Inferior parietal cortex (tissue), 1 donor: ENCODE data around the gene CFAP46.
"Not testable (repeated sequence)": the region's sequence is repeated elsewhere in the genome, so short reads cannot be mapped to it uniquely, and the experiment has no call there.

ENCODE experiments used
- DNase-seq: peaks from one replicate; pipeline ENCODE4 v3.0.0-alpha.2; 2016; ENCODE audit errors: extremely low spot score

CFAP46 gene

GRCh38 chr10:132945125-132945893, 2.9 kb upstream of the CFAP46 start:
- no peak for DNase-seq

- no peak for DNase-seq
Observed at GRCh38 chr10:132944510-132944909, 2.1 kb upstream of the CFAP46 start.

DNA sequence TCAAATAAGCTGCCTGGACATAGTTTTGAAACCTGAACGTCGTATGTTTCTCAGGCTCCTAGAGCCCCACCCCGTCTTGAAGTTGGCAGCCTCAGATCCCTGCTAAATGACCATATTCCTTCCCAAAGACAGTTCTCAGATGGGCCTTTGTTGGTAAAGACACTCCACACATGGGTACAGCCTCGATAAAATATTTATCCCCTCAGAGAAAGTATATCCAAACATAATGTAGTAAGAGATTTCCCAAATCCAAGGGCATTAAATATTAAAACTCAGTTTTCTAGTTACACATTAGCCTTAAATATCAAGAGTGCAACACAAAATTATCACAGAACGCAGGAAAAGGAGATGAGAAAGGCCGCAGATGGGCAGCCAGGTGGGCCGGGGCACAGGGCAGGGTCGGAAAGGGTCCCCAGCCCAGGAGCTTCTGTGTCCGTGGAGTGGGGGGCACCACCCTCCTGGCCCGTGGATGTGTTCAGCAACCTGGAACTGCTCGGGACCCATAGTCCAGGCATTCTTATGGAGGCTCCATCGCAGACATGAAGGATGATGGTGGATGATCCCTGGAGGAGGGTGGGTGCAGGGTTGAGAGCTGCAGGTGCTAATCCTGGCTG, 1.5 kb upstream of the CFAP46 start:
- DNase-seq, result no peak

- DNase-seq, result no peak
Observed at GRCh38 chr10:132943058-132943790, 854 bp upstream of the CFAP46 start.

DNA sequence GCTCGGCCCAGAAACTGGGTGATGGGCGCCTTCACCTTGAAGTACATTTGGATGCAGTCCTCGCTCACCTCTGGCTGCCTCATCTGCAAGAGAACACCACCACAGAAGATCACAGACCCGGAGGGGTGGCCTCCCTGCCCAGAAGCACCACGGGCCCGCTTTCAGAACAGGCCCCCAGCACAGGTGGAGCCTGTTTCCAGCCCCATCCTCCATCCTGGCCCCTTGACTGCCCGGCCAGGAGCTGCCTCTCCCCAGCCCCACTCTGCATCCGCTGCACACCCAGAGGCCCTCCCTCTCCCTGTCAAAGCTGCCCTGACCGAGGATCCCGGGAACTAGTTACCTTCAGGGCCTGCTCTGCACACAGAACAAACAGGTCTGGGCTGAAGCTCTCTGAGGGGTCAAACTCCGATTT, 724 bp downstream of the CFAP46 start:
- DNase-seq, result no peak

DNA sequence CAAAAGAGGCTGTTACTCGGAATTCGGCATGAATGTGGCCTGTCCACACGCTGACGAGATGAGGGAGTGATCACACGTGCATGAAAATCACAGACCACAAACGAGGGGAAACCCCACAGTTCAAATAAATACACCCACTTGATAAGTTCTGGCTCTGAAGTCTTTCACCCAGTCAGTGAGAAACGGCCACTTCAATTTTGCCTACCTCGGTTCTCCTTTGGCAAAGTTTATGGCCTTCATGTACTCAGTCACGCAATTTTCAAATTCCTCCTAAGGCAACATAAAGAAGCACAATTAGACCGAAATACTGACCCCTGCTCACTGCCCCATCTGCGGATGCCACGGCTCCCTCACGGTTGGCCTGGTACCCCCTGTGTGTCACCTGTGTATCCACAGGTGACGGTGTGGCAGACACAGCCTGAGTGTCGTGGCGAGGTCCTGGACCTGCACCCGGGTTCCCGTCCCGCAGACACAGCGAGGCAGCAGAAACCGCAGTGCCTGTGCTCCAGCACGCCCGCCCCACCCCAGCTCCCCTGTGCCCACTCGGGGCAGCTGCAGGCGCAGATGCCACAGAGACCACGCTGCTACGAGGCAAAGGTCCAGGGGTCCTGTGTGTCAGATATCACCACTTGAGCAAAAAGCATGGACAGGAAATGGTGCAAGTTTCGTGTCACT, 1.4 kb downstream of the CFAP46 start:
- no peak for DNase-seq

DNA sequence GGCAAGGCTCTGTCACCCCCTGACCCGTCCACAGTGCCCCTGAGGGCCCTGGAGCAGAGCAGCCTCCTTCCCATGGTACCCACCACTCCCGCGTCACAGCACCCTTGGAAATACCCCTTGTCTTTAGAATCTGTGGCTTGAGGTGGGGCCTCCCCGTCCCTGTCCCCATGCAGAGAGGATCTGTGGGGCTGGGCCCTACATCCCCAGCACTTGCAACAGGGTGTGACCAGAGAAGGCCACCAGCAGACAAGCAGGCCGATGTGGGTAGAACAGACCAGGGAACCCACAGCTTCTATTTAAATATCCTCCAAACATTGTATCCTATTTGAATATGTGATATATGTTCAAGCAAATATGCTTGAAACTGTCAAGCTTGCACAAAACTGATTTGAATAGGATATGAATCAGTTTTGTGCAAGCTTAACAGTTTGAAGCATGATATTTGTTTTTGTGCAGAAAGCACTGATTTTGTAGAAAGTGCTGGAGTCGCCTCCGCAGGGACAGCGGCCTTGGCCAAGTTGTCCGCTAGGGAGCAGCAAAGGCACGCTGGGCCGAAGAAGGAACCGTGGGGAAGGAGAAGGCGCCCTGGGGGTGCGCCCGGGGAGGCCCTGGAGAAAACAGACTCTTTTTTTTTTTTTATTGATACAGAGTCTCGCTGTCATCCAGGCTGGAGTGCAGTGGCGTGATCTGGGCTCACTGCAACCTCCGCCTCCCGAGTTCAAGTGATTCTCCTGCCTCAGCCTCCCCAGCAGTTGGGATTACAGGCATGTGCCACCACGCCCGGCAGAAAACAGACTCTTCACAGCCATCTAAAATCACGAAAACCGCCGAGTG, 2.2 kb downstream of the CFAP46 start:
- peak; percentile 77 for DNase-seq

GRCh38 chr10:132939378-132939955, 2.9 kb downstream of the CFAP46 start:
- no peak for DNase-seq

DNA sequence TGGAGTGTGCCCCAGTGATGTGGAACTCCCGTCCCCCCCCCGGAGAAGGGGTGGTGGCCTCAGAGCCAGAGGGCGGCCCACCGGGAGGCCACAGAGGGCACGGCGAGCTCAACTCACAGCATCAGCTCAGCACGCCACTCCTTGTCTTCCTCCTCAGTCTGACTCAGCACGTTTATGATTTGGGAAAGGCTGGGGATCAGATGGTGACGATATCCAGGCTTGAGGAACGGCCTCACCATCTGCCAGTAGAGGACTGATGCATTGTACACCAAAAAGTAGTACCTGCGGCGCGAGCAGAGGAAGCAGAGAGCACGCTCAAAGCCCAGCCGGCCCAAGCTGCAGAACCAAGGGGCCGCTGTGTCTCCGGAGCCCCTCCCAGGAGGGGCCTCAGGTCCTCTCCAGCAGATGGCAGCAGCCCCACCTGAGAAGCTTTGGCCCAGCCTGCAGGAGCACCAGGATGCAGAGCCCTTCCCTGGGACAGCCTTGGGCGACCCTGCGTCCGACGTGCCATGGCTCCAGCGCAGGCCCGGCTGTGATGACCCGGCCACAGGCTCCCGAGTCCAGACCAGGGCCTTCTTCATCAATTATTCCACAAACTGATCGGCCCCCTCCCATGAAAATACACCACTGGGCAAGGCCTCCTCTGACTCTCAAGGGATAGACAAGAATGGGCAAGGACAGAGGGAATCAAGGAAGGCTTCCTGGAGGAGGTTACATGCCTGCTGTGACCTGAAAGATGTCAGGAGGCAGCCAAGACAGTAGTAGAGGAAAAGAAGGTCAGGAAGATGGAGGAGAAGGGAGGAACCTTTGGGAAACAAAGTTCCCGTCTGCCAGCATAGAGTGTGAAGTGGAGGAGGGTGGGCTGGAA, 3.7 kb downstream of the CFAP46 start:
- no peak for DNase-seq

DNA sequence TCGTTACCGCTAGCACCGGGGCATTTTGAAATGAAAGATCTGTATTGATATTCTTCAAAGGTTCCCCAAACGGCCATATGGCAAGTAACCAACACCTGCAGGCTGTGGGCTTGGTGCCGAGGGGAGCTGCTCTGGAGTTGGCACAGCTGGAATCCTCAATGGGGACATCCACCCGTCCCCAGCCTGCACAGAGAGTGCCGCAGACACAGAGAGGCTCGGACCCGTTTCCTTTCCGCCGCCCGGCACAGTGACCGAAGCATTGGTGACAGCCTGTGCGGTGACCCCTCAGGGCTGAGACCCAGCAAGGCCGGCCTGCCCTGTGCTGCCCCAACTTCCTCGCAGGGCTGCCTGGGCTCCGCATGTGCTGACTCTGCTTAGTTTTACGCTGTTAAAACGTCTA, 4.5 kb downstream of the CFAP46 start:
- no peak for DNase-seq

DNA sequence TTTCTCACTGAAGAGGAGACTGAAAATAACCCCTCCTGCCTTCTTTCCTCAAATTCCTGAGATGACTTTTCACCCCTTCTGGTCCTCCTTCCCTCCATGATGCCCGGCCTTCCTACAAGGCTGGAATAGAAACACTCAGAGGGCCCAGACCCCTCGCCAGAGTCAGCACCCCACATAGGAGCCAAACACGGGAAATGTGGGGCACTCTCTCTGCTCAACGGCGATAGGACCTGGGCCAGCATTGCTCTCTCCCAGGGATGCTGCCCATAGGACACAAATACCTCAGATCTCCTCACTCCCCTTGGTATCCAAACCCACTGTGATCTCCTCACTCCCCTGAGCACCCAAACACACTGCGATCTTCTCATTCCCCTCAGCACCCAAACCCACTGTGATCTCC, 7.4 kb downstream of the CFAP46 start:
- no peak for DNase-seq

DNA sequence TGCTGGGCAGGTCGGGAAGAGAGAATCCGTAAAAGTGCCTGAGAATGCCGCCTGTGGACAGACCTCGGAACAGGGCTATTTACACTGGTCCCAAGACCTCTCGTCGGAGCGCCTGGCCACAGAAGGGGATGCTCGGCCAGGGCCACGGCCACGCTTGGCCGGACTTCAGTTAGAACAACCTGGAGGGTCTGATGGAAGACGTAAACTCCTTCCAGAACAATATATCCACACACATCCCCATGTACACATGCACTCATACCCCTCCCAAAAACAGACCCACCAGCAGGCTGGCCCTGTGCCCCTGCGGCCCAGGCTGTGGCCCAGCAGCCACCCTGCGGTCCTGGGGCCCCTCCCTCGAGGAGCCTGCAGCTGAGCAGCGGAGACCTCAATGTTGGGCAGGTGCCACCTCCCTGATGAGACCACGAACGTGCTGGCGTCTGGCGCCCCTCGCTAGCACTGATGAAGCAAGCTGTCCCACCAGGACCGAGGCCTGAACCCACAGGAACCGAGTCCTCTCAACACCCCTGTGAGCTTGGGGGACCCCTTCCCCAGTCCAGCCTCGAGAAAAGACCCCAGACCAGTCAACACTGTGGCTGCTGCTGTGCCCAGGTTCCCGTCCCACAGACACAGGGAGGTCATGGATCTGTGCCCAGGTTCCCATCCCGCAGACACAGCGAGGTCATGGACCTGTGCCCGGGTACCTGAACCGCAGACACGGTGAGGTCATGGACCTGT, 8.9 kb downstream of the CFAP46 start:
- DNase-seq, result no peak

- DNase-seq, result no peak
Observed at GRCh38 chr10:132932461-132933307, 9.7 kb downstream of the CFAP46 start.

- DNase-seq, result not testable (repeated sequence)
Observed at GRCh38 chr10:132931258-132932250, 10.8 kb downstream of the CFAP46 start.

DNA sequence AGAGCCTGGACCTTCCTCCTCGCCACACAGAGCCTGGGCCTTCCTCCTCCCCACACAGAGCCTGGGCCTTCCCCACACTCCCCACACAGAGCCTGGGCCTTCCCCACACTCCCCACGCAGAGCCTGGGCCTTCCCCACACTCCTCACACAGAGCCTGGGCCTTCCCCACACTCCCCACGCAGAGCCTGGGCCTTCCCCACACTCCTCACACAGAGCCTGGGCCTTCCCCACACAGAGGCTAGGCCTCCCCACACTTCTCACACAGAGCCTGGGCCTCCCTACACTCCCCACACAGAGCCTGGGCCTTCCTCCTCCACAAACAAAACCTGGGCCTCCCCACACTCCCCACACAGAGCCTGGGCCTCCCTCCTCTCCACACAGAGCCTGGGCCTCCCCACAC, 11.7 kb downstream of the CFAP46 start:
- not testable (repeated sequence) for DNase-seq

DNA sequence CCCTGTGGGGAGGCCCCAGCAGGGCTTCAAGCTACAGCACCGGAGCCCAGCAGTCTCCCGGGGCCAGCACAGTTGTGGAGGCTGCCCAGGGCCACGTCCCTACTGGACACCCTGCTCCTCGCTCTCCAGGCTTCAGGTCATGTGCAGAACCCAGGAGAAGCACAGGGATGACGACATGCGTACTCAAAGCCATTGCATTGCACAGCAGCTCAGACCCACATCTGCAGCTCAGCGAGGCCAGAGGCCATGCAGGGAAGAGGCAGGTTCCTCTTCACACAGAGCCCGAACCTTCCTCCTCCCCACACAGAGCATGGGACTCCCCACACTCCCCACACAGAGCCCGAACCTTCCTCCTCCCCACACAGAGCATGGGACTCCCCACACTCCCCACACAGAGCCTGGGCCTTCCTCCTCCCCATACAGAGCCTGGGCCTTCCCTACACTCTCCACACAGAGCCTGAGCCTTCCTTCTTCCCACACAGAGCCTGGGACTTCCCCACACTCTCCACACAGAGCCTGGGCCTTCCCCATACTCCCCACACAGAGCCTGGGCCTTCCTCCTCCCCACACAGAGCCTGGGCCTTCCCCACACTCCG, 12.3 kb downstream of the CFAP46 start:
- DNase-seq, result no peak

GRCh38 chr10:132929480-132929879, 12.9 kb downstream of the CFAP46 start:
- no peak for DNase-seq
